GM23248 (cell line): Measurements from ENCODE around the gene CMPK2. TPM values are rescaled to one million over a fixed set of nuclear protein-coding genes. Genes with fewer than 3 reads are reported as not detected.

Experiments used
- DNase-seq: peaks from one replicate; pipeline ENCODE4 v3.0.0-alpha.2; 2015
- H2AFZ ChIP-seq: fragments of 200-600 bp; sonication (generic); 2 replicates; pipeline ENCODE4 v1.6.1; 2016; ENCODE audit warnings: antibody characterized with exemption
- H3F3A ChIP-seq: fragments of 200-600 bp; sonication (generic); 2 replicates; pipeline ENCODE4 v1.6.1; 2016; ENCODE audit warnings: mild to moderate bottlenecking, antibody characterized with exemption, mixed run types; ENCODE audit not compliant: insufficient read depth
- H3K27ac ChIP-seq: fragments of 200-600 bp; sonication (generic); 2 replicates; pipeline ENCODE4 v1.5.1; 2016; ENCODE audit warnings: mild to moderate bottlenecking
- H3K27me3 ChIP-seq: fragments of 200-600 bp; sonication (generic); replicated peaks from 2 replicates; pipeline ENCODE4 v1.6.1; 2016; ENCODE audit warnings: mild to moderate bottlenecking; ENCODE audit not compliant: insufficient read depth
- H3K36me3 ChIP-seq: fragments of 200-600 bp; sonication (generic); 2 replicates; pipeline ENCODE4 v1.6.1; 2016; ENCODE audit warnings: low read depth, mild to moderate bottlenecking
- H3K4me1 ChIP-seq: fragments of 200-600 bp; sonication (generic); 2 replicates; pipeline ENCODE4 v1.6.1; 2016; ENCODE audit warnings: mild to moderate bottlenecking; ENCODE audit not compliant: insufficient read depth
- H3K4me2 ChIP-seq: fragments of 200-600 bp; sonication (generic); one replicate; pipeline ENCODE4 v1.6.1; 2016; ENCODE audit warnings: mild to moderate bottlenecking; ENCODE audit not compliant: unreplicated experiment
- H3K4me3 ChIP-seq: fragments of 200-600 bp; sonication (generic); 2 replicates; pipeline ENCODE4 v1.5.1; 2016; ENCODE audit warnings: mild to moderate bottlenecking
- H3K79me2 ChIP-seq: fragments of 200-600 bp; sonication (generic); 2 replicates; pipeline ENCODE4 v1.6.1; 2016; ENCODE audit warnings: mild to moderate bottlenecking; ENCODE audit not compliant: insufficient read depth
- H3K9ac ChIP-seq: fragments of 200-600 bp; sonication (generic); 2 replicates; pipeline ENCODE4 v1.6.1; 2016; ENCODE audit warnings: mild to moderate bottlenecking
- H3K9me2 ChIP-seq: fragments of 200-600 bp; sonication (generic); 2 replicates; pipeline ENCODE4 v1.6.1; 2016; ENCODE audit warnings: mixed run types, mild to moderate bottlenecking, moderate library complexity; ENCODE audit not compliant: insufficient read depth
- H3K9me3 ChIP-seq: fragments of 200-600 bp; sonication (generic); one replicate; pipeline ENCODE4 v1.6.1; 2017; ENCODE audit warnings: low read depth
- H4K20me1 ChIP-seq: fragments of 200-600 bp; sonication (generic); 2 replicates; pipeline ENCODE4 v1.6.0; 2016; ENCODE audit not compliant: insufficient read depth
- EZH2 ChIP-seq: fragments of 200-600 bp; sonication (generic); IDR thresholded peaks from 2 replicates; pipeline ENCODE4 v1.6.1; 2018; ENCODE audit warnings: antibody characterized with exemption, mild to moderate bottlenecking; ENCODE audit not compliant: insufficient read depth, poor library complexity, severe bottlenecking
- EZH2phosphoT487 ChIP-seq: fragments of 200-600 bp; sonication (generic); IDR thresholded peaks from 2 replicates; pipeline ENCODE4 v1.6.1; 2018; ENCODE audit warnings: antibody characterized with exemption, moderate library complexity, mild to moderate bottlenecking, low read depth; ENCODE audit not compliant: insufficient read depth
- WGBS, 2 experiments: methylation state at CpG; one replicate each; pipeline ENCODE4 v1.1.6; 2015 to 2017; ENCODE audit warnings: low lambda C conversion rate in 2 of 2, low coverage in 1 of 2; ENCODE audit errors: missing lambda C conversion rate in 2 of 2; 5-methylcytosine and 5-hydroxymethylcytosine counted together
- in situ Hi-C: fragments of 300-500 bp; cut with MboI; formaldehyde crosslinking; loops from 2 replicates; pipeline ENCODE4 v1.15.0; 2020
- polyA plus RNA-seq: library from polyadenylated mRNA; unstranded; fragments of >200 nt; fragmentation: Nextera tagmentation; extraction: Ambion mirVana; gene quantifications from 2 replicates; pipeline ENCODE4 v1.2.1, GENCODE V29; 2016
- total RNA-seq: library from RNA; depleted of rRNA; stranded (reverse); fragments of >200 nt; shearing (Covaris generic); gene quantifications from 2 replicates; pipeline ENCODE4 v1.2.3, GENCODE V29; 2014

Gene CMPK2
- total and polyA plus RNA-seq, 2 experiments from 2014 or later: 0.11 TPM; not detected in 1

DNA sequence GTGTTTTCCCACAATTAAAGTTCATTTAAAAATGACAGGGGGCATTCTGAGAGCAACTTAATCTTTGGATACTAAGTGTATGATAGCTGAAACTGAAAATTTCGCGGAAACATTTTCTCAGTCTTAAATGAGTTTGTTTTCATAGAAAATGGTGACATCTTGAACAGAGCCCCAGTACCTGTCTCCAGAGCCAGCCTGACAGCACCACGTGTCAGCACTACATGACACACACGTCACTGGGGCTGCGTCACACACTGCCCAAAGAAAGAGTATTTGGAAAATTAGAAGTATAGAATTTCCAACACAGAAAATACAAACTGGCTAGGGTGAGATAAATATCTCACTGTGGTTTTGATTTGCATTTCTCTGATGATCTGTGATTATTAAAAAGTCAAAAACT is 50.8 kb downstream of the CMPK2 start:
- no peaks in the 10 kb centered on the region for H4K20me1 ChIP-seq
- no peaks in the 10 kb centered on the region for H3K36me3 ChIP-seq
- H3K27ac ChIP-seq: no peak overlapping the region
- no peak overlapping the region for H3K4me3 ChIP-seq
- no peaks in the 10 kb centered on the region for H3K9me2 ChIP-seq
- TF ChIP-seq EZH2phosphoT487 (no peak), EZH2 (no peak)
- H3K4me1 ChIP-seq: no peaks in the 10 kb centered on the region
- H3K9ac ChIP-seq: no peak overlapping the region
- no peaks in the 10 kb centered on the region for H3K79me2 ChIP-seq
- no peaks in the 10 kb centered on the region for H3F3A ChIP-seq
- no peak overlapping the region for H2AFZ ChIP-seq
- WGBS, 2 experiments: 70 to 73% methylated on average over 5 of the region's 5 CpGs
- no peak overlapping the region for H3K4me2 ChIP-seq
- in situ Hi-C loops: no loop called here
- H3K9me3 ChIP-seq: no peaks in the 10 kb centered on the region
- no peaks in the 10 kb centered on the region for H3K27me3 ChIP-seq
- DNase-seq: no peak

DNA sequence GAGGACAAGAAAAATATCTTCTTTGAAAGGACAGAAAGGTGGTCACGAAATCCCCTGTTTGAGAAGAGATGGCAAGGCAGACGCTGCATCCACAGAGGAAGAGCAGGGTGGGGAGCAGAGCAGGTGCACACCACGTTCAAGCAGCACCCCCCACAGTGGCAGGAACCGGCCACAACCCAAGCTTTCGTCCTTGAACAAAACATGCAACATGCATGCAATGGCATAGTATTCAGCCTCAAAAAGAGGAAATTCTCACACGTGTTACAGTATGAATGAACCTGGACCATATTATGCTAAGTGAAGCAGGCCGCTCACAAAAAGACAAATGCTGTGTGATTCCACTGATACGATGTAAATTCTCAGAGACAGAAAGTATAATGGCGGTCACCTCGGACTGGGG is 51.4 kb downstream of the CMPK2 start:
- Histone ChIP-seq H3K36me3 (no peaks in the 10 kb centered on the region), H2AFZ (no peak overlapping the region), H3K9me3 (no peaks in the 10 kb centered on the region), H3K27me3 (no peaks in the 10 kb centered on the region), H3K27ac (no peak overlapping the region), H3K9ac (no peak overlapping the region), H4K20me1 (no peaks in the 10 kb centered on the region), H3K79me2 (no peaks in the 10 kb centered on the region), H3K4me1 (no peaks in the 10 kb centered on the region), H3K9me2 (no peaks in the 10 kb centered on the region), H3K4me2 (no peak overlapping the region), H3K4me3 (no peak overlapping the region), H3F3A (no peaks in the 10 kb centered on the region)
- no peak for DNase-seq
- in situ Hi-C loops: no loop called here
- WGBS, 2 experiments: 64 to 70% methylated on average over 10 of the region's 10 CpGs
- TF ChIP-seq EZH2: no peak
- TF ChIP-seq EZH2phosphoT487: no peak

DNA sequence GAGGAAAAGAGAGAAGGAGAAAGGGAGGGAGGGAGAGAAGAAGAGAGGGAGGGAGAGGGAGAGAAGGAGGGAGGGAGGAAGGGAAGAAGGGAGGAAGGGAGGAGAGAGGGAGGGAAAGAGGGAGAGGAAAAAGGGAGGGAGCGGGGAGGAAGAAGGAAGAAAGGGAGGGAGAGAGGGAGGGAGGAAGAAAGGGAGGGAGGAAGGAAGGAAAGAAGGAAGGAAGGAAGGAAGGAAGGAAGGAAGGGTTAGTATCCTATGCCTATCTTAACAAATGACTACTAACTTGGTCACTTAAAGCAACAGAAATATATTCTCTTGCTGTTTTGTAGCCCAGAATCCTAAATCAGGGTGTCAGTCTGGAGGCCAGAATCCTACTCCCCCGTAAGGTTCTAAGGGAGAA is 52.1 kb downstream of the CMPK2 start:
- H3K27ac ChIP-seq: no peak overlapping the region
- H4K20me1 ChIP-seq: no peaks in the 10 kb centered on the region
- no peak for DNase-seq
- no peak overlapping the region for H3K9ac ChIP-seq
- in situ Hi-C loops: no loop called here
- no peaks in the 10 kb centered on the region for H3K9me2 ChIP-seq
- no peaks in the 10 kb centered on the region for H3K79me2 ChIP-seq
- H3K4me2 ChIP-seq: no peak overlapping the region
- no peaks in the 10 kb centered on the region for H3K27me3 ChIP-seq
- no peak overlapping the region for H2AFZ ChIP-seq
- no peaks in the 10 kb centered on the region for H3K4me1 ChIP-seq
- H3K9me3 ChIP-seq: no peaks in the 10 kb centered on the region
- H3F3A ChIP-seq: no peaks in the 10 kb centered on the region
- TF ChIP-seq EZH2 (no peak), EZH2phosphoT487 (no peak)
- H3K36me3 ChIP-seq: no peaks in the 10 kb centered on the region
- WGBS, 2 experiments: 47 to 64% methylated on average over 1 to 2 of the region's 2 CpGs
- H3K4me3 ChIP-seq: no peak overlapping the region

DNA sequence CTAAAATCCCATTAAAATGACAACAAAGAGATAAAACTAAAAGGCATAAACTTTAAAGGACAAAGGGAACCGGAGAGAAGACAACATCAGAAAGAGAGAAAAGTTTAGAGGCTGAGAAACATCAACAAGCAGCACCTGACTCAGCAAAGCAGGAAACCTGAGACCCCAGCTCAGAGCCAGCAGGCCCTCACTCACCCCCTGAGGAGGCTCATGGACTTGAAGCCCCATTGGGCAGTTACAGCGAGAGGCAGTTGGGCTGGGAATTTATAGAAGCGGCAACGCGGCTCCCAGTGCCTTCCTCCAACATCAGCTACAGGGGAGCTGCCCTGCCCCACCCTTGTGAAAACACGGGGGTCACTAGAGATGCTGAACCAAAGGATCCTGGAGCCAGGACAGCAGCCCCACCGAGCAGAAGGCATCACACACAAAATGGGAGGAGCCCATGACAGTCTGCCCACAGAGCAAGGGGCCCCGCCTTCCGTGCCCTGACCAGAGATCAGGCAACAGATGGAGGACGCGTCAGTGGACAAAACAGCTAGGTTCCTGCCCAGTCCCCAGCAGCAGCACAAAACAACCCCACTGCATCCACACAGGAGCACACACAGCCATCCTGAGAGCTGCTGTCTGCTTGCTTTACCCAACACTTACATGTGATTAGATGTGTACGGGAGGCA is 52.7 kb downstream of the CMPK2 start:
- no peaks in the 10 kb centered on the region for H3K4me1 ChIP-seq
- no peaks in the 10 kb centered on the region for H3K9me3 ChIP-seq
- no peak overlapping the region for H3K4me2 ChIP-seq
- H3K27me3 ChIP-seq: no peaks in the 10 kb centered on the region
- no peaks in the 10 kb centered on the region for H4K20me1 ChIP-seq
- H3K9ac ChIP-seq: no peak overlapping the region
- H3K79me2 ChIP-seq: no peaks in the 10 kb centered on the region
- in situ Hi-C loops: no loop called here
- no peak overlapping the region for H2AFZ ChIP-seq
- H3F3A ChIP-seq: no peaks in the 10 kb centered on the region
- WGBS, 2 experiments: 23 to 31% methylated on average over 11 to 12 of the region's 12 CpGs
- H3K27ac ChIP-seq: no peak overlapping the region
- no peaks in the 10 kb centered on the region for H3K36me3 ChIP-seq
- no peak for TF ChIP-seq EZH2
- no peak for TF ChIP-seq EZH2phosphoT487
- no peaks in the 10 kb centered on the region for H3K9me2 ChIP-seq
- DNase-seq: no peak
- H3K4me3 ChIP-seq: no peak overlapping the region
